K562 (cell line): ENCODE results near the gene IGSF9. TPM values are rescaled to one million over a fixed set of nuclear protein-coding genes. Genes with fewer than 3 reads are reported as not detected.

Experiments used
- CAMTA2 ChIP-seq: fragments of 250-450 bp; sonication (Bioruptor Pico); conservative IDR thresholded peaks from 2 replicates; pipeline ENCODE4 v1.5.1; 2022
- CBX3 ChIP-seq, 2 experiments: IDR thresholded peaks; 1 replicate in 1 of 2; 2 replicates in 1 of 2; pipeline ENCODE4 v1.6.1; 2012; ENCODE audit warnings: inconsistent platforms in 2 of 2, low read length in 2 of 2, borderline replicate concordance in 1 of 2, control low read depth in 1 of 2
- FOXJ2 ChIP-seq: fragments of 200-800 bp; sonication (Bioruptor generic); IDR thresholded peaks from 2 replicates; pipeline ENCODE4 v1.6.1; 2016; ENCODE audit warnings: missing genetic modification characterization, missing compliant biosample characterization
- KLF6 ChIP-seq: fragments of 250-450 bp; sonication (Bioruptor Pico); IDR thresholded peaks from 2 replicates; pipeline ENCODE4 v1.4.0; 2020; ENCODE audit warnings: mild to moderate bottlenecking, moderate library complexity, borderline replicate concordance
- ZNF431 ChIP-seq: sonication (generic); formaldehyde crosslinking; IDR thresholded peaks from 2 replicates; pipeline ENCODE4 v1.8.0; 2022; ENCODE audit warnings: mild to moderate bottlenecking, missing genetic modification reagents
- polyA plus RNA-seq, 8 experiments: library from polyadenylated mRNA; depleted of rRNA in 4 of 8; stranded (reverse) in 5 of 8; unstranded in 3 of 8; fragments of >200 nt; fragmentation: Nextera tagmentation in 2 of 8; fragmentation: Illumina TruSeq in 1 of 8; extraction: Ambion mirVana in 2 of 8; extraction: Trizol in 1 of 8; gene quantifications; 2 replicates each; pipeline versions ENCODE4 v1.2.1 to v1.2.3, GENCODE V29; 2011 to 2014; ENCODE audit warnings: inconsistent platforms in 1 of 8, missing spikeins in 1 of 8
- total RNA-seq, 7 experiments: library from RNA; depleted of rRNA in 6 of 7; stranded (reverse); fragments of >200 nt in 6 of 7; fragmentation: Illumina TruSeq in 2 of 7; extraction: Trizol in 2 of 7; gene quantifications; 2 replicates each; pipeline versions ENCODE4 v1.2.1 to v1.2.3, GENCODE V29; 2011 to 2021; ENCODE audit warnings: low replicate concordance in 1 of 7
- TF ChIP-seq, protein P1 (sequence below): IDR thresholded peaks from 2 replicates; pipeline ENCODE4 v1.6.1; 2011; ENCODE audit not compliant: insufficient read length; ENCODE audit errors: extremely low read depth
- TF ChIP-seq, protein P2 (sequence below), 2 experiments: fragments of 450-650 bp; IDR thresholded peaks; 2 replicates each; pipeline ENCODE4 v1.6.1; 2016; ENCODE audit warnings: mild to moderate bottlenecking in 2 of 2, borderline replicate concordance in 1 of 2, low read depth in 1 of 2, moderate library complexity in 1 of 2

Gene IGSF9
- total and polyA plus RNA-seq, 9 of the 15 experiments (the other 6 are each of a cell fraction or from before 2014, with no cell fraction given) = 0.03 to 0.29 (median 0.07) TPM; not detected in 1

DNA sequence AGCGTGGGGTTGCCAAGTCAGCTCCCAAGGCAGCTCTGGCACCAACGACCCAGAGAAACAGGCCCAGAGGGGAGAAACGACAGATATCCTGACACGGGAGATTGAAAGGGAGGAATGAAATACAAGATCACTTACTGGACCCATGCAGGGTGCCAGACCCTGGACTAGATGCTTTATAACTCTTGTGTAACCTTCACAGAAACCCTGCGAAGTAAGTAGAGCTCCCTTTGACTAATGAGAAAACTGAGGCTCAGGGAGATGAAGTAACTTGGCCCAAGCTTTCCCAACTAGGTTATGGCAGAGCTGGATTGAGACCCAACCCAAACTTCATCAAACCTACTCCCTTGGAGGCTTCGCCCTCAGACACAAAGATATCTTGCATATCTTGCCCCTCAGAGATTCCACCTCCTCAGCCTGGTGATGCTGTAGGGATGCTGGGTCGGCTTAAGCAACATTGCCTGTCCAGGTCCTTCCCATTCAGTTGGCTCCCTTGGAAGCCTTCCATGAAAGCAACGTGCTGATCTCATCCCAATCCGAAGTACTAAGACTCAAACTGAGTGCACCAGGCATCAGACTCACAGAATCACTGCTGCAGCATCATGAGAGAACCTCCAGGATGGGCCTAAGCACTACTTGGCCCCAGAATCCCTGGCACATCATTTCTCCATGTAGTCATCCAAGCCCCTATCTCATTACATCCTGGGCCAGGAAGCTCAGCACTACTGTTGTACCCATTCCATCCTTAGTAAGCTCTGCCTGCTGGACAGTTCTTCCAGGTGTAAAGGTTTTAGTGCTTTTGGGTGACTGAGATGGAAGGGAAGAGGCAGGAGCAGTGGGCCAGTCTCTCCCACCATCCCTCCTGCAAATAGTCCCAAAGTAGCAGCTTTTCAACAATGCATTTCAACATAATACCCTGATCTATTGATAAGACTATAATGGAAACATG, 1.1 kb upstream of the IGSF9 start (continued):
- TF ChIP-seq KLF6 (CRISPR knock-in tag) (no peak), CAMTA2 (CRISPR knock-in tag) (no peak), CBX3 (IDR thresholded peaks at IDR 0.05; ENCODE audit: borderline replicate concordance in 1 of 2, low read length in 2 of 2) (no peak), FOXJ2 (tag) (no peak), ZNF431 (no peak)
- TF ChIP-seq, protein P1, sequence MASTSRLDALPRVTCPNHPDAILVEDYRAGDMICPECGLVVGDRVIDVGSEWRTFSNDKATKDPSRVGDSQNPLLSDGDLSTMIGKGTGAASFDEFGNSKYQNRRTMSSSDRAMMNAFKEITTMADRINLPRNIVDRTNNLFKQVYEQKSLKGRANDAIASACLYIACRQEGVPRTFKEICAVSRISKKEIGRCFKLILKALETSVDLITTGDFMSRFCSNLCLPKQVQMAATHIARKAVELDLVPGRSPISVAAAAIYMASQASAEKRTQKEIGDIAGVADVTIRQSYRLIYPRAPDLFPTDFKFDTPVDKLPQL = no peak
- TF ChIP-seq, protein P2, sequence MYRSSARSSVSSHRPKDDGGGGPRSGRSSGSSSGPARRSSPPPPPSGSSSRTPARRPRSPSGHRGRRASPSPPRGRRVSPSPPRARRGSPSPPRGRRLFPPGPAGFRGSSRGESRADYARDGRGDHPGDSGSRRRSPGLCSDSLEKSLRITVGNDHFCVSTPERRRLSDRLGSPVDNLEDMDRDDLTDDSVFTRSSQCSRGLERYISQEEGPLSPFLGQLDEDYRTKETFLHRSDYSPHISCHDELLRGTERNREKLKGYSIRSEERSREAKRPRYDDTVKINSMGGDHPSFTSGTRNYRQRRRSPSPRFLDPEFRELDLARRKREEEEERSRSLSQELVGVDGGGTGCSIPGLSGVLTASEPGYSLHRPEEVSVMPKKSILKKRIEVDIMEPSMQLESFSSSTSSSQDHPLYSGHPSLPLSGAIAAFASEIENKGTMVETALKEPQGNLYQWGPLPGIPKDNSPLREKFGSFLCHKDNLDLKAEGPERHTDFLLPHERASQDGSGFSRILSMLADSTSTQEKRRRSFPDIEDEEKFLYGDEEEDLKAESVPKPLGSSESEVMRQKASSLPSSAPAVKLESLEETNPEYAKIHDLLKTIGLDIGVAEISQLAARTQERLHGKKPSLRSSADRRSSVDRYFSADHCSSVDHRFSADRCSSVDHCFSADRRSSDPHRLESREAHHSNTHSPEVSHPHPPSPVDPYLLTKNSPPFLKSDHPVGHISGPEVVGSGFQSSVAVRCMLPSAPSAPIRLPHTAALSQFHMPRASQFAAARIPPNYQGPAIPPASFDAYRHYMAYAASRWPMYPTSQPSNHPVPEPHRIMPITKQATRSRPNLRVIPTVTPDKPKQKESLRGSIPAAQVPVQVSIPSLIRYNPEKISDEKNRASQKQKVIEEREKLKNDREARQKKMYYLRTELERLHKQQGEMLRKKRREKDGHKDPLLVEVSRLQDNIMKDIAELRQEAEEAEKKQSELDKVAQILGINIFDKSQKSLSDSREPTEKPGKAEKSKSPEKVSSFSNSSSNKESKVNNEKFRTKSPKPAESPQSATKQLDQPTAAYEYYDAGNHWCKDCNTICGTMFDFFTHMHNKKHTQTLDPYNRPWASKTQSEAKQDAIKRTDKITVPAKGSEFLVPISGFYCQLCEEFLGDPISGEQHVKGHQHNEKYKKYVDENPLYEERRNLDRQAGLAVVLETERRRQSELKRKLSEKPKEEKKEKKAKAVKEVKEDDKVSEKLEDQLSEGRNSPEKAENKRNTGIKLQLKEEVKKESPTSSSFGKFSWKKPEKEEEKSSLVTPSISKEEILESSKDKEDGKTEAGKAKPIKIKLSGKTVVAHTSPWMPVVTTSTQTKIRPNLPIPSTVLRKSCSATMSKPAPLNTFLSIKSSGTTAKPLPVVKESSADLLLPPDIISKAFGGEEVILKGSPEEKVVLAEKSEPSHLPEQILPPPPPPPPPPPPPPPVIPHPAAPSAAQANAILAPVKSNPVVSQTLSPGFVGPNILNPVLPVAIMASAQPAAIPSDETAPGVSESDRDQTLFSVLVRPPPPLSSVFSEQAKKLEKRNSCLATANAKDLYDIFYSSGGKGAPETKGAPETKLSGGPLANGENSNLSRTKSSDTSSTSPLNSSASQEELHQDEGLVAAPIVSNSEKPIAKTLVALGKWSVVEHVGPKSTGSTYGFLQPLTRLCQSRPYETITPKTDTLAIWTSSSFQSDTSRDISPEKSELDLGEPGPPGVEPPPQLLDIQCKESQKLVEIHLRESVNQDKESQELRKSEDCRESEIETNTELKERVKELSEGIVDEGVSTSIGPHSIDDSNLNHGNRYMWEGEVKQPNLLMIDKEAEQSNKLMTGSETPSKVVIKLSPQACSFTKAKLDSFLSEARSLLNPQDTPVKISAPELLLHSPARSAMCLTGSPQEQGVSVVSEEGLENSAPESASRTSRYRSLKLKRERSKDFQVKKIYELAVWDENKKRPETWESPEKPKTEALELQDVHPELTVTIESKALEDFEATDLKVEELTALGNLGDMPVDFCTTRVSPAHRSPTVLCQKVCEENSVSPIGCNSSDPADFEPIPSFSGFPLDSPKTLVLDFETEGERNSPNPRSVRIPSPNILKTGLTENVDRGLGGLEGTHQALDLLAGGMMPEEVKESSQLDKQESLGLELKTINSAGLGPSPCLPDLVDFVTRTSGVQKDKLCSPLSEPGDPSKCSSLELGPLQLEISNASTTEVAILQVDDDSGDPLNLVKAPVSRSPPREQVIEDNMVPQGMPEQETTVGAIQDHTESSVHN (IDR thresholded peaks at IDR 0.05; ENCODE audit: borderline replicate concordance in 1 of 2, low read depth in 1 of 2) = no peak
- TF ChIP-seq, all 486 proteins: peak for 0
